K562 (cell line): ENCODE measurements around the gene SPINT2. TPM values are rescaled to one million over a fixed set of nuclear protein-coding genes. Genes with fewer than 3 reads are reported as not detected.
A peak's percentile ranks its signal among the peaks of the same experiment; 100 is the strongest.

Experiments used
- CBFB ChIP-seq: sonication (generic); formaldehyde crosslinking; IDR thresholded peaks from 2 replicates; pipeline ENCODE4 v1.4.0; 2020; ENCODE audit warnings: mild to moderate bottlenecking, missing genetic modification reagents
- DEAF1 ChIP-seq: fragments of 450-650 bp; formaldehyde crosslinking; IDR thresholded peaks from 2 replicates; pipeline ENCODE4 v1.4.0; 2020; ENCODE audit warnings: mild to moderate bottlenecking, moderate library complexity
- DMBX1 ChIP-seq: fragments of 250-450 bp; sonication (Bioruptor Pico); IDR thresholded peaks from 2 replicates; pipeline ENCODE4 v1.8.0; 2022; ENCODE audit warnings: inconsistent platforms, mild to moderate bottlenecking, moderate library complexity, borderline replicate concordance
- FOXO4 ChIP-seq: fragments of 450-650 bp; formaldehyde crosslinking; IDR thresholded peaks from 2 replicates; pipeline ENCODE4 v1.4.0; 2020; ENCODE audit warnings: mild to moderate bottlenecking, moderate library complexity
- GATAD2B ChIP-seq: fragments of 450-650 bp; IDR thresholded peaks from 2 replicates; pipeline ENCODE4 v1.6.1; 2017; ENCODE audit warnings: mild to moderate bottlenecking, borderline replicate concordance
- JUNB ChIP-seq: fragments of 450-650 bp; formaldehyde crosslinking; conservative IDR thresholded peaks from 2 replicates; pipeline ENCODE4 v1.4.0; 2020; ENCODE audit warnings: mild to moderate bottlenecking
- LEF1 ChIP-seq: fragments of 450-650 bp; IDR thresholded peaks from 2 replicates; pipeline ENCODE4 v1.6.1; 2016; ENCODE audit warnings: mild to moderate bottlenecking
- NFXL1 ChIP-seq: fragments of 450-650 bp; formaldehyde crosslinking; IDR thresholded peaks from 2 replicates; pipeline ENCODE4 v1.4.0; 2021; ENCODE audit warnings: mild to moderate bottlenecking
- NFYB ChIP-seq: IDR thresholded peaks from 2 replicates; pipeline ENCODE4 v1.6.1; 2011; ENCODE audit warnings: mild to moderate bottlenecking, moderate library complexity; ENCODE audit not compliant: insufficient read length; ENCODE audit errors: extremely low read depth
- NRF1 ChIP-seq, 2 experiments: fragments of 450-650 bp; IDR thresholded peaks in 1 of 2; conservative IDR thresholded peaks in 1 of 2; 2 replicates each; pipeline ENCODE4 v1.6.1; 2014; ENCODE audit warnings: mild to moderate bottlenecking in 2 of 2
- PHTF2 ChIP-seq: fragments of 250-450 bp; sonication (Bioruptor Pico); IDR thresholded peaks from 2 replicates; pipeline ENCODE4 v1.5.0; 2021; ENCODE audit warnings: mild to moderate bottlenecking
- SRF ChIP-seq, 2 experiments: fragments of 250-450, 450-650 bp in 1 of 2; sonication (Bioruptor Pico) in 1 of 2; sonication (generic) in 1 of 2; formaldehyde crosslinking; IDR thresholded peaks; 2 replicates each; pipeline versions ENCODE4 v1.5.0 to v1.5.1; 2020 to 2022; ENCODE audit warnings: mild to moderate bottlenecking in 1 of 2, missing genetic modification reagents in 1 of 2
- SRSF9 ChIP-seq: fragments of 200-400 bp; formaldehyde crosslinking; IDR thresholded peaks from 2 replicates; pipeline ENCODE4 v1.6.1; 2017; ENCODE audit warnings: low read depth, low read length, borderline replicate concordance
- TCF3 ChIP-seq: sonication (generic); formaldehyde crosslinking; IDR thresholded peaks from 2 replicates; pipeline ENCODE4 v1.4.0; 2020; ENCODE audit warnings: mild to moderate bottlenecking, missing genetic modification reagents
- THAP7 ChIP-seq: fragments of 250-450 bp; sonication (Bioruptor Pico); IDR thresholded peaks from 2 replicates; pipeline ENCODE4 v1.5.0; 2021
- TRIM24 ChIP-seq, 2 experiments: fragments of 450-650 bp; IDR thresholded peaks; 2 replicates each; pipeline ENCODE4 v1.6.1; 2016
- ZNF146 ChIP-seq: IDR thresholded peaks from one replicate; pipeline ENCODE4 v1.6.1; 2018; ENCODE audit warnings: missing compliant biosample characterization; ENCODE audit not compliant: unreplicated experiment
- ZNF644 ChIP-seq: fragments of 200-800 bp; sonication (Bioruptor generic); IDR thresholded peaks from 2 replicates; pipeline ENCODE4 v1.6.1; 2016; ENCODE audit warnings: low read depth, missing genetic modification characterization, missing compliant biosample characterization
- polyA plus RNA-seq, 8 experiments: library from polyadenylated mRNA; depleted of rRNA in 4 of 8; stranded (reverse) in 5 of 8; unstranded in 3 of 8; fragments of >200 nt; fragmentation: Nextera tagmentation in 2 of 8; fragmentation: Illumina TruSeq in 1 of 8; extraction: Ambion mirVana in 2 of 8; extraction: Trizol in 1 of 8; gene quantifications; 2 replicates each; pipeline versions ENCODE4 v1.2.1 to v1.2.3, GENCODE V29; 2011 to 2014; ENCODE audit warnings: inconsistent platforms in 1 of 8, missing spikeins in 1 of 8
- total RNA-seq, 7 experiments: library from RNA; depleted of rRNA in 6 of 7; stranded (reverse); fragments of >200 nt in 6 of 7; fragmentation: Illumina TruSeq in 2 of 7; extraction: Trizol in 2 of 7; gene quantifications; 2 replicates each; pipeline versions ENCODE4 v1.2.1 to v1.2.3, GENCODE V29; 2011 to 2021; ENCODE audit warnings: low replicate concordance in 1 of 7
- TF ChIP-seq, protein P1 (sequence below): fragments of 450-650 bp; IDR thresholded peaks from 2 replicates; pipeline ENCODE4 v1.6.1; 2017; ENCODE audit warnings: antibody characterized with exemption, mild to moderate bottlenecking
- TF ChIP-seq, protein P2 (sequence below): sonication (generic); formaldehyde crosslinking; IDR thresholded peaks from 2 replicates; pipeline ENCODE4 v1.8.0; 2022; ENCODE audit warnings: missing genetic modification reagents, mild to moderate bottlenecking, borderline replicate concordance

The SPINT2 gene
- total and polyA plus RNA-seq, 9 of the 15 experiments (the other 6 are each of a cell fraction or from before 2014, with no cell fraction given): 0.65 to 4.5 (median 3.4) TPM

DNA sequence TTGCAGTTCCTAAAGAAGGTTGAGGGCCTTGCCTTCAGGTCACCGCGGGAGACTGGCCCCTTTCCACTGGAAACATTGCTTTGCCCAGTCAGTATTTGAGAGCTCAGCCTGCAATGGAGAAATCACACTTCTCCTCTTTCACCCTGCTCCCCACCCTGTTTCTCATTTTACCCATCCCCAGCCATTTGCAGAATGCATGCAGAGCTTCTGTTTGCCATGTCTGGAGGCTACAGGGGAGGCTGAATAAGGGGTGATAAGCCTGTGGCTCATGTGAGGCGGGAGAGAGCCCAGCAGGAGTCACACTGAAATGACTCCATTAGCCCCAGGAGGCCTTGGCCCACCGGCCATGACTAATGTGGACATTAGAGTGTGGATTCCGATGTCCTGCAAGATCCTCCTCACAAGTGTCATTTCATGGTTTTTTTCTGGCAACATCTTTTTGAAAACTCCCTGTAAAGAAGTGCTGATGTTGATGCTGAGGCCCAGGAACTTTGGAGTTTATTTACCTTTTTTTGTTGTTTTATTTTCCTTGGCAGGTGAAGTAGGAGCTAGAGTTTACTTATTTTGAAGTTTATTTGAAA lies 6.3 kb downstream of the SPINT2 start (continued):
- TF ChIP-seq NFXL1 (CRISPR knock-in tag) (0 out of 2 replicates have a peak, but pooled peaks have one; percentile 30), NRF1 (conservative IDR thresholded peaks at IDR 0.05 in 1 of 2, IDR thresholded peaks at IDR 0.05 in 1 of 2) (no peak), ZNF146 (no peak), TCF3 (CRISPR knock-in tag) (peak; percentile 71), FOXO4 (CRISPR knock-in tag) (no peak), SRF (CRISPR knock-in tag; IDR thresholded peaks at IDR 0.05) (no peak), DMBX1 (CRISPR knock-in tag) (peak; percentile 66; the same call in 1 of the 2 replicates), PHTF2 (CRISPR knock-in tag) (no peak), ZNF644 (no peak), CBFB (no peak), SRSF9 (no peak), TRIM24 (IDR thresholded peaks at IDR 0.05) (no peak), NFYB (no peak), THAP7 (CRISPR knock-in tag) (no peak), JUNB (CRISPR knock-in tag) (no peak), LEF1 (no peak), DEAF1 (no peak), GATAD2B (no peak)
- TF ChIP-seq, protein P1, sequence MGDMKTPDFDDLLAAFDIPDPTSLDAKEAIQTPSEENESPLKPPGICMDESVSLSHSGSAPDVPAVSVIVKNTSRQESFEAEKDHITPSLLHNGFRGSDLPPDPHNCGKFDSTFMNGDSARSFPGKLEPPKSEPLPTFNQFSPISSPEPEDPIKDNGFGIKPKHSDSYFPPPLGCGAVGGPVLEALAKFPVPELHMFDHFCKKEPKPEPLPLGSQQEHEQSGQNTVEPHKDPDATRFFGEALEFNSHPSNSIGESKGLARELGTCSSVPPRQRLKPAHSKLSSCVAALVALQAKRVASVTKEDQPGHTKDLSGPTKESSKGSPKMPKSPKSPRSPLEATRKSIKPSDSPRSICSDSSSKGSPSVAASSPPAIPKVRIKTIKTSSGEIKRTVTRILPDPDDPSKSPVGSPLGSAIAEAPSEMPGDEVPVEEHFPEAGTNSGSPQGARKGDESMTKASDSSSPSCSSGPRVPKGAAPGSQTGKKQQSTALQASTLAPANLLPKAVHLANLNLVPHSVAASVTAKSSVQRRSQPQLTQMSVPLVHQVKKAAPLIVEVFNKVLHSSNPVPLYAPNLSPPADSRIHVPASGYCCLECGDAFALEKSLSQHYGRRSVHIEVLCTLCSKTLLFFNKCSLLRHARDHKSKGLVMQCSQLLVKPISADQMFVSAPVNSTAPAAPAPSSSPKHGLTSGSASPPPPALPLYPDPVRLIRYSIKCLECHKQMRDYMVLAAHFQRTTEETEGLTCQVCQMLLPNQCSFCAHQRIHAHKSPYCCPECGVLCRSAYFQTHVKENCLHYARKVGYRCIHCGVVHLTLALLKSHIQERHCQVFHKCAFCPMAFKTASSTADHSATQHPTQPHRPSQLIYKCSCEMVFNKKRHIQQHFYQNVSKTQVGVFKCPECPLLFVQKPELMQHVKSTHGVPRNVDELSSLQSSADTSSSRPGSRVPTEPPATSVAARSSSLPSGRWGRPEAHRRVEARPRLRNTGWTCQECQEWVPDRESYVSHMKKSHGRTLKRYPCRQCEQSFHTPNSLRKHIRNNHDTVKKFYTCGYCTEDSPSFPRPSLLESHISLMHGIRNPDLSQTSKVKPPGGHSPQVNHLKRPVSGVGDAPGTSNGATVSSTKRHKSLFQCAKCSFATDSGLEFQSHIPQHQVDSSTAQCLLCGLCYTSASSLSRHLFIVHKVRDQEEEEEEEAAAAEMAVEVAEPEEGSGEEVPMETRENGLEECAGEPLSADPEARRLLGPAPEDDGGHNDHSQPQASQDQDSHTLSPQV: peak; percentile 91
- TF ChIP-seq, protein P2, sequence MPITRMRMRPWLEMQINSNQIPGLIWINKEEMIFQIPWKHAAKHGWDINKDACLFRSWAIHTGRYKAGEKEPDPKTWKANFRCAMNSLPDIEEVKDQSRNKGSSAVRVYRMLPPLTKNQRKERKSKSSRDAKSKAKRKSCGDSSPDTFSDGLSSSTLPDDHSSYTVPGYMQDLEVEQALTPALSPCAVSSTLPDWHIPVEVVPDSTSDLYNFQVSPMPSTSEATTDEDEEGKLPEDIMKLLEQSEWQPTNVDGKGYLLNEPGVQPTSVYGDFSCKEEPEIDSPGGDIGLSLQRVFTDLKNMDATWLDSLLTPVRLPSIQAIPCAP (CRISPR knock-in tag): no peak
